ENCODE results near the gene JAKMIP3. TPM values are rescaled to one million over a fixed set of nuclear protein-coding genes. Genes with fewer than 3 reads are reported as not detected.

The JAKMIP3 gene
- polyA plus RNA-seq, 3 donors: 0.20 TPM; not detected in 2

DNA sequence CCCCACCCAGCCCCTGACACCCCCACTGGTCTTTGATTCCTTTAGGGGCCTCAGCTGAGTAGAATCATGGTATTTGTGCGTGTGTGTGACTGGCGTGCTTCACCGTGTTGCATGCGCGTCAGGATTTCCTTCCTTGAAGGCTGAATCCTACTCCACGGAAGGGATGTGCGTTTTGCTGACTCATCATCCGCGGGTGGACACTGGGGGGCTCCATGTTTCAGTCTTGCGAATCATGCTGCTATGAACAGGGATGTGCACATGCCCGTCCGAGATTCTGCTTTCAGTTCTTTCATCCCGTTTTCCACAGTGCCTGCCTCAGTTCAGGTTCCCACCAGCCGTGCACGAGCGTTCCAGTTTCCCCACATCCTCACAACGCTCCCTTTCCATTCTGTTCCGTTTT lies 20.9 kb upstream of the JAKMIP3 start:
- peaks cover 0 to 5% (median 1%) of the 10 kb centered on the region in 7 donors for H3K9me3 Mint-ChIP-seq
- Histone ChIP-seq H3K4me1 (ENCODE audit: control insufficient read depth in 1 of 2, insufficient read depth in 2 of 2, low read length in 2 of 2) (no peaks in the 10 kb centered on the region), H3K9me3 (replicated peaks in 1 of 2; ENCODE audit: control insufficient read depth in 1 of 2, insufficient read depth in 1 of 2, low read length in 2 of 2) (no peaks in the 10 kb centered on the region), H3K79me2 (ENCODE audit: insufficient read depth, low read length) (no peaks in the 10 kb centered on the region), H2AFZ (ENCODE audit: insufficient read depth, low read depth, low read length, poor library complexity, severe bottlenecking) (no peak overlapping the region), H3K4me3 (replicated peaks in 1 of 3; ENCODE audit: low read depth in 2 of 3, low read length in 3 of 3) (no peak overlapping the region), H3K27ac (ENCODE audit: low read depth in 1 of 2, low read length in 2 of 2) (no peak overlapping the region), H4K20me1 (ENCODE audit: insufficient read depth, low read length) (no peaks in the 10 kb centered on the region), H3K4me2 (replicated peaks; ENCODE audit: extremely low read depth, low read length, poor library complexity, severe bottlenecking) (no peak overlapping the region), H3K27me3 (ENCODE audit: control insufficient read depth in 2 of 2, insufficient read depth in 2 of 2, low read length in 2 of 2) (peaks cover 0 to 7% of the 10 kb centered on the region in 2 donors), H3K9ac (ENCODE audit: insufficient read depth, low read length, poor library complexity, severe bottlenecking) (no peak overlapping the region), H3K36me3 (replicated peaks in 1 of 2; ENCODE audit: control insufficient read depth in 1 of 2, insufficient read depth in 2 of 2, low read length in 2 of 2) (no peaks in the 10 kb centered on the region)
- no peak for DNase-seq
- H3K27me3 Mint-ChIP-seq (ENCODE audit: low read depth in 3 of 3): peaks cover 24 to 36% (median 32%) of the 10 kb centered on the region in 3 donors
- intact Hi-C loops (cut with micrococcal nuclease): no loop called here
- H3K4me3 Mint-ChIP-seq: no peak overlapping the region
- H3K36me3 Mint-ChIP-seq: no peaks in the 10 kb centered on the region
- 78% methylated on average over 13 of the region's 18 CpGs for WGBS (ENCODE audit: insufficient coverage)
- no peak overlapping the region for H3K27ac Mint-ChIP-seq
- TF ChIP-seq, protein P1, sequence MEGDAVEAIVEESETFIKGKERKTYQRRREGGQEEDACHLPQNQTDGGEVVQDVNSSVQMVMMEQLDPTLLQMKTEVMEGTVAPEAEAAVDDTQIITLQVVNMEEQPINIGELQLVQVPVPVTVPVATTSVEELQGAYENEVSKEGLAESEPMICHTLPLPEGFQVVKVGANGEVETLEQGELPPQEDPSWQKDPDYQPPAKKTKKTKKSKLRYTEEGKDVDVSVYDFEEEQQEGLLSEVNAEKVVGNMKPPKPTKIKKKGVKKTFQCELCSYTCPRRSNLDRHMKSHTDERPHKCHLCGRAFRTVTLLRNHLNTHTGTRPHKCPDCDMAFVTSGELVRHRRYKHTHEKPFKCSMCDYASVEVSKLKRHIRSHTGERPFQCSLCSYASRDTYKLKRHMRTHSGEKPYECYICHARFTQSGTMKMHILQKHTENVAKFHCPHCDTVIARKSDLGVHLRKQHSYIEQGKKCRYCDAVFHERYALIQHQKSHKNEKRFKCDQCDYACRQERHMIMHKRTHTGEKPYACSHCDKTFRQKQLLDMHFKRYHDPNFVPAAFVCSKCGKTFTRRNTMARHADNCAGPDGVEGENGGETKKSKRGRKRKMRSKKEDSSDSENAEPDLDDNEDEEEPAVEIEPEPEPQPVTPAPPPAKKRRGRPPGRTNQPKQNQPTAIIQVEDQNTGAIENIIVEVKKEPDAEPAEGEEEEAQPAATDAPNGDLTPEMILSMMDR (IDR thresholded peaks at IDR 0.05): no peak
- H3K4me1 Mint-ChIP-seq: no peaks in the 10 kb centered on the region

GRCh38 chr10:132045324-132045723 lies 20.4 kb upstream of the JAKMIP3 start:
- no peak overlapping the region for H3K4me3 Mint-ChIP-seq

More at GRCh38 chr10:132045324-132045723, 20.4 kb upstream of the JAKMIP3 start:
- Mint-ChIP-seq H3K27ac (peak overlapping the region in 1 of 7 donors; percentile 8), H3K27me3 (ENCODE audit: low read depth in 3 of 3) (peaks cover 26 to 32% (median 30%) of the 10 kb centered on the region in 3 donors), H3K4me1 (no peaks in the 10 kb centered on the region), H3K9me3 (peaks cover 0 to 8% (median 4%) of the 10 kb centered on the region in 7 donors), H3K36me3 (no peaks in the 10 kb centered on the region)
- H3K9me3 ChIP-seq (replicated peaks in 1 of 2; ENCODE audit: control insufficient read depth in 1 of 2, insufficient read depth in 1 of 2, low read length in 2 of 2): peaks cover 0 to 3% of the 10 kb centered on the region in 2 donors
- TF ChIP-seq, protein P1 (IDR thresholded peaks at IDR 0.05): no peak
- H4K20me1 ChIP-seq (ENCODE audit: insufficient read depth, low read length): no peaks in the 10 kb centered on the region
- no CpG with 5 or more reads among the region's 9 CpGs for WGBS (ENCODE audit: insufficient coverage)
- no peak overlapping the region for H3K4me2 ChIP-seq (replicated peaks; ENCODE audit: extremely low read depth, low read length, poor library complexity, severe bottlenecking)
- H3K4me3 ChIP-seq (replicated peaks in 1 of 3; ENCODE audit: low read depth in 2 of 3, low read length in 3 of 3): no peak overlapping the region
- no peak overlapping the region for H3K9ac ChIP-seq (ENCODE audit: insufficient read depth, low read length, poor library complexity, severe bottlenecking)
- H3K27me3 ChIP-seq (ENCODE audit: control insufficient read depth in 2 of 2, insufficient read depth in 2 of 2, low read length in 2 of 2): peaks cover 0 to 7% of the 10 kb centered on the region in 2 donors
- intact Hi-C loops (cut with micrococcal nuclease): no loop called here
- H3K4me1 ChIP-seq (ENCODE audit: control insufficient read depth in 1 of 2, insufficient read depth in 2 of 2, low read length in 2 of 2): no peaks in the 10 kb centered on the region
- no peaks in the 10 kb centered on the region for H3K36me3 ChIP-seq (replicated peaks in 1 of 2; ENCODE audit: control insufficient read depth in 1 of 2, insufficient read depth in 2 of 2, low read length in 2 of 2)
- no peak overlapping the region for H2AFZ ChIP-seq (ENCODE audit: insufficient read depth, low read depth, low read length, poor library complexity, severe bottlenecking)
- H3K27ac ChIP-seq (ENCODE audit: low read depth in 1 of 2, low read length in 2 of 2): no peak overlapping the region
- no peaks in the 10 kb centered on the region for H3K79me2 ChIP-seq (ENCODE audit: insufficient read depth, low read length)
- no peak for DNase-seq
